NCI-H510A (cell line): ENCODE results near the gene C9orf43.

Experiments
- DNase-seq: peaks from one replicate; lab custom pipeline; 2025; lab: John Stamatoyannopoulos, UW

The C9orf43 gene

DNA sequence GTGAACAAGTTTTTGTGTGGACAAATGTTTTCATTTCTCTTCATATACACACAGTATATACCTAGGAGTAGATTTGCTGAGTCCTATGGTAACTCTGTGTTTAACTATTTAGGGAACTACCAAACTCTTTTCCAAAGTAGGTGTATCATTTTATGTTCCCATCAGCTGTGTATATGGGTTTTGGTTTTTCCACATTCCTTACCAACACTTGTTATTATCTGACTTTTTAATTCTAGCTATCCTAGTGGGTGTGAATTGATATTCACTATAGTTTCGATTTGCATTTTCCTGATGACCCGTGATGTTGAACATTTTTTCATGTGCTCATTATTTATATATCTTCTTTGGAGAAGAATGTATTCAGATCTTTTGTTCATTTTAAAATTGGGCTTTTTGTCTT lies 56.6 kb downstream of the C9orf43 start:
- no peak for DNase-seq

DNA sequence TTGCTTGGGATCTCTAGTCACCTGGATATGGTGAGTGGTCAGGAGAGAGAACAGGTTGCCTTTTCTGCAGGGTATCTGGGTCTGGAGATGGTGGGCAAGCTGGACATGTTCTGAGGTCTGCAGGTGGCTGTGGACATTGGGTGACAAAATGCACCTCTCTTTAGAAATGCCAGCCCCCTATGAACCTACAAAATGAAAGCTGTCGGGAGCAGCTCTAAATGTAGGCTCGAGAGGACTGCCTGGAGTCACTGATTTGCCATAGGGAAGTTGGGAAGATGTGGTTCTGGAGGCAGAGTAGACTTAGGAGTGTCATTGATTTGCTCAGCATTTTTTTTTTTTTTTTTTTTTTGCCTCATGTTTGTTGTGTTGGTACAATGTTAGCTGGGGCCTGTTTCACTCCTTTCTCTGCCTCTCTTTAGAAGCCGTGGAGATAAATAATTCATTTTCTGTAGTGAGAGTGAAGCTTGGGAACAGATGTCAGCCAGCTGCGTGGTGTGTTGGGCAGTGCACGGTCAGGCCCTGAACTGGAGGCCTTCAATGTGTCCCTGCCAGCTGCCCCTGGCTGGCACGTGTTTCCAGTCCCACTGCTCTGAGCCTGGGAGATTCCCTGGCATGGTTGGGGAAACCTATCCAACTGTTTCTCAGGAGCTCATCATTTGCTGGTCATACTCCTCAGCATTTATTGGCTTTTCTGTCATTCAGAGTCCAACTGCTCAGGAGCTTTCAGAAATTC lies 58.3 kb downstream of the C9orf43 start:
- no peak for DNase-seq

DNA sequence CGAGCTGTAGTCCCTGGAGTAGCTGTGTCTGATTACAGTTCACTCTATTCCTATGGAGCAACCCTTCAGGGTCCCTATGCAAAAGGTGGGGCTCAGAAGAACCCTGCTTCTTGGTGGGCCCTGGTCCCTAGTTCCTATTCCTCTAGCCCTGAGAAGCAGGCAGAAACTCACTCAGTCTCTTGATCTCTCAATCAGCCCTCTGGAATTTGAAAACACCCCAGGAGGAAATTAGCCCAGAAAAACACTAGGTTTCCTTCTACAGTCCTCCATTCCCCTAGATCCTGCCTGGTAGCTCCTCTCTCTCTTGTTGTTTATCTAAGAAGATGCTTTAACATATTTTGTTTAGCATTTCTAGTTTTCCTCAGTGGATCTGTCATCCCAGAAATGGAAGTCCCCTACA lies 60.6 kb downstream of the C9orf43 start:
- DNase-seq = no peak

DNA sequence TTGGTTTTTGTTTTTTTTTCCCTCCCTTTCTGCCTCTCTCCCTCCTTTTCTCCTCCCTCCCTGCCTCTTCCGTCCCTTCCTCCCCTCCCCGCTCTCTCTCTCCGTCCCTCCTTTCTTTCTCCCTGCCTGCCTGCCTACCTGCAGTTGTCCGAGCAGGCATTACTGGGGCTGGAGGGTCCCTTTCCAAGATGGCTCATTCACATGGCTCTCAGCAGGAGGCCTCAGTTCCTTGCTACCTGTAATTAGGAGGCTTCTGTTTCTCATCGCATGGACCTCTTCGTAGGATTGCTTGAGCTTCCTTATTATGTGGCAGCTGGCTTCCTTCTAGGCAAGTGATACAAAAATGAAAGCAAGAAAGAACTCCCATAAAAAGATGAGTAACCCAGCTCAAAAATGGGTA lies 61.0 kb downstream of the C9orf43 start:
- no peak for DNase-seq

DNA sequence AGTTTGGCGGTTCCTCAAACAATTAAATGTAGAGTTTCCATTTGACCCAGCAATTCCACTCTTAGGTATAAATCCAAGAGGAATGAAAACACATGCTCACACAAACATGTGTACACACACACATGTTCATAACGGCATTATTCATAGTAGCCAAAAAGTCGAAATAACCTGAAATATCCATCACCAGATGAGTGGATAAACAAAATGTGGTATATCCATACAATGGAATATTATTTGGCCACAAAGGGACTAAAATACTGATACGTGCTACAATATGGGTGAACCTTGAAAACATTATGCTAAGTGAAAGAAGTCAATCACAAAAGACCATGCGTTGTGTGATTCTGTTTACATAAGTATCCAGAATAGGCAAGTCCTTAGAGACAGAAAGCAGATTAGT lies 61.7 kb downstream of the C9orf43 start:
- DNase-seq = no peak

DNA sequence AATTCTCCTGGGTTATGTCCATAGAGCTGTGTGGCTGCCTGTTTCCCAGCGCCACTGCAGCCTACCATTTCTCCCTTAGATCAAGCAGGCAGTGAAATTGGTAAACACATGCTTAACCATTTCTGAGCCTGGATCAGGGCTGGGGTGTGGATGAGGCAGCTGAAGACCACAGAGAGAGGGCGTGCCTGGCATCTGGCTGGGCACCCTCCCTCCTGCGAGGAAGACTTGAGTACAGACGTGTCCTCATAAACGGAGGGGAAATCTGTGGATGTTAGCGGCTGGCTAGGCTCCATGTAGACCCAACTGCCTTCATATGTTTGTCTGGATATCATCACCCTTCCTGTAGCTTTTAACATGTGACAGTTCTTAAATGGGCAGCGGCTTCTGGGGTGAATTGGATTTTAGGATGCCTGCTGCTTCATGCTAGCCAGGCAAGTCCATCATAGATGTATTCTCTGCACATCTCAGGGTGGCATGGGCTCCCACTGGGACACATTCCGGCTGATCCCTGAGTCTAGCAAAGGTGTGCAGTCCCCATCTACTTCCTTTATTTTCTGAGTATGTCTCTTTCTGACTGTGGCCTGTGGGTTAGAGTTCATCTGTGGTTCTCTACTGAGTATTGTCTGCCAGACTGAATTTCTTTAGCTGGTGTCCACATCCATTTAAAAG lies 63.9 kb downstream of the C9orf43 start:
- DNase-seq = no peak

DNA sequence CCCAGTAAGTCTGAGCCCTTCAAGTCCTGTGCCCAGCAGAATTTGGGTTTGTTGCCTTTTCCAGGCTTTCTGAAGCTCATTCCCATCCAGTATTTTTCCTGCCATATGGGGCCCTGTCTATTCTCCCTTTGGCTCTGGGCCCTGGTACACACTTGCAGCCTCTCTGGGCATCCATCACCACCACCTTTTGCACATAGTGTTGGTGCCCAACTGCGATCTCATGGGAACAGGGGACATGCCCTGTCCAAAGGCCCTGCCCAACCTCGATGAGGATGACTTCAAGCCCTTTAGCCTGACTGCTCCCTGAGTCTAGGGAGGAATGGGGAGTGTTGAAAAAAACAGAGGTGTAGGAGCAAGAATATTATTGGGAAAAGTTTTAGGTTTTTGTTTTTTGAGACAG lies 64.5 kb downstream of the C9orf43 start:
- DNase-seq = no peak

DNA sequence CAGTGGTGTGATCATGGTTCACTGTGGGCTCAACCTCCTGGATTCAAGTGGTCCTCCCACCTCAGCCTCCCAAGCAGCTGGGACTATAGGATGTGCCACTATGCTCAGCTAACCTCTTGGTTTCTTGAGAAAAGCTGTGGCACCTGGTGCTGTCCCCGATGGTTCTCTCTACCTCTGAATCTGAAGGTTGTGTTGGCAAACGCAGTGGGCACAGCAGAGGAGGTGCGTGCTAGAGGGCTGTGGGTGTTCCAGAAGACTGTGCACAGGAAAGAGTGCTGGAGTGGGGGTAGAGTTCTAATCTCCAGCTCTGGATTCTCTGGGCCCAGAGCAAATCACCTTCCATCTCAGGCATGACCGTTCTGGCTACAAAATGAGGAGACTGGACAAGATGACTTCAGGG lies 65.4 kb downstream of the C9orf43 start:
- DNase-seq = no peak

DNA sequence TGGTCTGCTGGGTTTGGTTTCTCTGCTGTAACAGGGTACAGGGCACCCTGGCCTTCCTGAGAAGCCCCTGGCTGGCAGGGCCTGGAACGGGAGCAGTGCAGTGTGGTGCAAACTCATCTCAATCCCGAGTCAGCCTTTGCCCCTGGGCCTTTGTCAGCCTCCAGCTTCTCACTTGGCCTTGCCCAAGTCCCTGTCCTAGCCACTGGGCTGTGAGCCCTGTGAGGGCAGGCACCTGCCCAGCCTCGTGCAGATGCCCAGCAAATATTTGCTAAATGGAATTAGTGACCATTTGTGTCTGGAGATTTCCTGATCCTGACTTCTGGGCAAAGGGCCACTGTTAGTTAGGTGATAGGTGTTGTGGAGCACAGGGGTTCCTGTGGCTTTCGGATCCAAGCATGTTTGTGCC lies 66.0 kb downstream of the C9orf43 start:
- no peak for DNase-seq

DNA sequence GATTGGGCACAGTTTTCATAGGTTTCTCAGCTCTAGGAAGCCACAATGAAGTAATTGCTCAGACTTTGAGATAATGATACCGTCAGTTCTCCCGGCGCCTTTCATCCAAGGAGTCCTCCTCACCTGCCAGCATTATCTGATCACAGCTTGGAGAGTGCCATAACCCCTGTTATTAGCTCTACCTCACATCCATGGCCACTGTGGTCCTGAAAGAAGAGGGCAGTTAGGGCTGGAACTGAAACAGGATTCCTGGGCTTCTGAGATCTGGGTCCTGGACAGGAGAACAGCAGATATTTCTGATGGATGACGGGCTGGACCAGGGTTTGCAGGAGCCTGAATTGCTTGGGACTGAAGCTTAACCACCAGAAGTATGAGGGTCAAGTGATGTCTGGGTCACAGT lies 66.5 kb downstream of the C9orf43 start:
- DNase-seq = no peak

DNA sequence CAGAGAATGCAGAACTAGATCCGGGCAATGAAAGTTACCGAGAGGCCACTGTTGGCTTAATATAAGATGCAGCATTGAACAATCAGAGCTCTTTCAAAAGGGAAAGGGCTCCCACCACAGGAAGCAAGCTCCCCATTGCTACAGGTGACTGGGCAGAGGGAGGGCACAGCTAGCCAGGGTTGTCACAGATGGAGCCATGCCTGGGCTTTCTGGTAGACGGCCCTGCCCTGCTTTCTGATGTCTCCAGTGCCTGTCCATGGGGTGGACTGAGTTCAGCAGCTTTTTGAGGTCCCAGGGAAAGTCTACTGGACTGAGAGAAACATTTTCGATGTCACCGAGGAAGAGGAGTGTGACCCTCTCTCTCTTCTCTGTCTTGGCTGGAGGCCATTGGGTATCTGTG lies 67.1 kb downstream of the C9orf43 start:
- no peak for DNase-seq

DNA sequence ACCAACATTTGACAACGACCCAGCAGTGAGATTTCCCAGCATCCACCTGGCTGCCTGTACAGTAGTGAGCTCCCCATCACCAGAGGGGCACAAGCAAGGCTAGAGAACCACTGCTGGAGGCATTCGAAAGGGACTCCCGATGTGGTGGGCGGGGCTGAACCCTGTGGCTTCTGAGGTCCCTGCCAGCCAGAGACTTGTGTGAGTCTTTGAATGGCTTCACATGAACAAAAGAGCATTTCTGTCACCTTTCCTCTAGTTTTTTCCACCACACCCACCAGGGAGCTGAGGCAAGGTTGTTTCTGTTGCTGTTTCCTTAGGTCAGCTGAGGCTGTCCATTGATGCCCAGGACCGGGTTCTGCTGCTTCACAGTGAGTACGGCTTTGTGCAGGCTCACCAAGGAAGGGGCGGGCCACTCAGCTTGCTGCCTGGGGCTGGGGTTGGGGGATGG lies 68.7 kb downstream of the C9orf43 start:
- no peak for DNase-seq
